OCI-LY3 (cell line): ENCODE measurements around the gene HOOK1.

ENCODE experiments used
- H2AFZ ChIP-seq: fragments of 200-600, 300-600 bp; shearing (Covaris generic); 2 replicates; pipeline ENCODE4 v1.6.0; 2014; ENCODE audit warnings: antibody characterized with exemption, low read depth, low read length
- H3K27ac ChIP-seq: fragments of 200-600, 300-600 bp; sonication (generic); 2 replicates; pipeline ENCODE4 v1.5.1; 2014; ENCODE audit warnings: mild to moderate bottlenecking, low read length, moderate library complexity, mixed read lengths
- H3K27me3 ChIP-seq: fragments of 200-600, 300-600 bp; sonication (generic); 2 replicates; pipeline ENCODE4 v1.6.1; 2014; ENCODE audit warnings: low read depth, low read length, mixed read lengths
- H3K36me3 ChIP-seq: fragments of 200-600, 300-600 bp; sonication (generic); replicated peaks from 2 replicates; pipeline ENCODE3; 2014; ENCODE audit warnings: low read depth, low read length, mixed read lengths
- H3K4me1 ChIP-seq: fragments of 300-600, 200-600 bp; sonication (generic); 2 replicates; pipeline ENCODE4 v1.6.1; 2014; ENCODE audit warnings: low read length, mixed read lengths
- H3K4me2 ChIP-seq: fragments of 200-600, 300-600 bp; sonication (generic); 2 replicates; pipeline ENCODE4 v1.6.1; 2014; ENCODE audit warnings: low read length, mixed read lengths
- H3K4me3 ChIP-seq: fragments of 300-600, 200-600 bp; sonication (generic); 2 replicates; pipeline ENCODE4 v1.5.1; 2014; ENCODE audit warnings: antibody characterized with exemption, mild to moderate bottlenecking, low read length, moderate library complexity
- H3K79me2 ChIP-seq: fragments of 300-600, 200-600 bp; shearing (Covaris generic); 2 replicates; pipeline ENCODE4 v1.6.1; 2014; ENCODE audit warnings: mild to moderate bottlenecking, low read length, mixed read lengths
- H3K9ac ChIP-seq: fragments of 300-600, 200-600 bp; shearing (Covaris generic); 2 replicates; pipeline ENCODE4 v1.6.0; 2014; ENCODE audit warnings: mild to moderate bottlenecking, low read length, moderate library complexity
- H3K9me3 ChIP-seq: fragments of 200-600, 300-600 bp; shearing (Covaris generic); 2 replicates; pipeline ENCODE4 v1.6.1; 2014; ENCODE audit warnings: low read length, mixed read lengths; ENCODE audit not compliant: insufficient read depth
- H4K20me1 ChIP-seq: fragments of 200-600, 300-600 bp; sonication (generic); 2 replicates; pipeline ENCODE4 v1.6.1; 2016; ENCODE audit warnings: low read length, mixed read lengths; ENCODE audit not compliant: insufficient read depth
- CTCF ChIP-seq: fragments of 200-600, 300-600 bp; sonication (generic); IDR thresholded peaks from 2 replicates; pipeline ENCODE4 v1.5.1; 2014; ENCODE audit warnings: antibody characterized with exemption, low read length, low read depth
- EZH2phosphoT487 ChIP-seq: fragments of 200-600 bp; shearing (Covaris generic); IDR thresholded peaks from 2 replicates; pipeline ENCODE4 v1.6.1; 2018; ENCODE audit warnings: antibody characterized with exemption, mixed run types, low read depth

Gene HOOK1

GRCh38 chr1:59814901-59815825 is at the start of gene HOOK1:
HOOK1 (plus strand) TSS chr1:59814949; CDS start chr1:59815118, 169 bp downstream.
- peak within 1 kb of the TSS; percentile 85 for H2AFZ ChIP-seq

GRCh38 chr1:59765011-59765730 is 49.6 kb upstream of the HOOK1 start:
- no peak overlapping the region for H3K9ac ChIP-seq
- H3K4me1 ChIP-seq, result no peaks in the 10 kb centered on the region
- no peak for TF ChIP-seq EZH2phosphoT487
- TF ChIP-seq CTCF, result no peak

More at GRCh38 chr1:59814901-59815825, at the start of gene HOOK1:
- Histone ChIP-seq H3K9ac (peak within 1 kb of the TSS; percentile 71), H3K36me3 (no peaks in the 10 kb centered on the region), H3K9me3 (no peaks in the 10 kb centered on the region), H4K20me1 (no peaks in the 10 kb centered on the region), H3K79me2 (0 out of 2 replicates have a peak, but pooled peaks cover 6% of the 10 kb centered on the region), H3K4me3 (peak within 1 kb of the TSS; percentile 89), H3K27me3 (no peaks in the 10 kb centered on the region), H3K4me2 (peak within 1 kb of the TSS; percentile 65), H3K27ac (no peak within 1 kb of the TSS), H3K4me1 (peaks cover 11% of the 10 kb centered on the region)
- TF ChIP-seq CTCF, result no peak
- TF ChIP-seq EZH2phosphoT487, result no peak

DNA sequence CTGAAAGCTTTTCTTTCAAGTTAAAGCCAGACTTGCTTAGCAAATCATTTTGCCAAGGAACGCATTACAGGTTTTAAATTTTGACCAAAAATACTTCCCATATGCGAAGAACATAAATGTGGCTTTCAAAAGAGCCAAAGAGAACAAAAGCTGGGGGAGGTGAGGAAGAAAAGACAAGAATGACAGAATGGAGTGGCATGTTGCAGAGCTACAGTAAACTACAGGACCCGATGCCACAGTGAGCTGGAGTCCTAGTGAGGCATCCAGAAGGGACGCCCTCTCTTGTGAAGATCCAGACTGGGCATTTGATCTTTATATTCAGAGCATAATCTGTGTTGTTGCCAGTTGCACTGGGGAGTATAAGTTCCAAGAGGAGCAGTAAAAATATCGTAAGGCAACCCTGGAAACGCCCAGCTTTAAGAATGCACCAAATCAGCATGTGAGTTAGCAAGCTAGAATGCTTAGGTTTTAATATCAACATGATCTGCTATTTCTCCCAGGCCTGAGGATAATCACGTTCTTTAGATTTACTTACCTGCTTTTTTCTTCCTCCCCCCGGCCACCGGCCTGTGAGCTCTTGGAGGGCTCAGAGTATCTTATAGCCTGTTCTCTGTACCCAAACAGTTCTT is 48.4 kb upstream of the HOOK1 start:
- Histone ChIP-seq H3K9ac (no peak overlapping the region), H3K79me2 (no peaks in the 10 kb centered on the region), H3K27me3 (no peaks in the 10 kb centered on the region), H3K9me3 (no peaks in the 10 kb centered on the region), H3K36me3 (no peaks in the 10 kb centered on the region), H2AFZ (no peak overlapping the region), H3K27ac (no peak overlapping the region), H3K4me2 (no peak overlapping the region), H3K4me1 (no peaks in the 10 kb centered on the region), H4K20me1 (no peaks in the 10 kb centered on the region), H3K4me3 (no peak overlapping the region)
- TF ChIP-seq EZH2phosphoT487 (no peak), CTCF (no peak)

More at GRCh38 chr1:59765011-59765730, 49.6 kb upstream of the HOOK1 start:
- Histone ChIP-seq H3K36me3 (no peaks in the 10 kb centered on the region), H3K4me2 (no peak overlapping the region), H3K9me3 (no peaks in the 10 kb centered on the region), H4K20me1 (no peaks in the 10 kb centered on the region), H3K27me3 (no peaks in the 10 kb centered on the region), H3K79me2 (no peaks in the 10 kb centered on the region), H3K27ac (no peak overlapping the region), H2AFZ (no peak overlapping the region), H3K4me3 (no peak overlapping the region)

DNA sequence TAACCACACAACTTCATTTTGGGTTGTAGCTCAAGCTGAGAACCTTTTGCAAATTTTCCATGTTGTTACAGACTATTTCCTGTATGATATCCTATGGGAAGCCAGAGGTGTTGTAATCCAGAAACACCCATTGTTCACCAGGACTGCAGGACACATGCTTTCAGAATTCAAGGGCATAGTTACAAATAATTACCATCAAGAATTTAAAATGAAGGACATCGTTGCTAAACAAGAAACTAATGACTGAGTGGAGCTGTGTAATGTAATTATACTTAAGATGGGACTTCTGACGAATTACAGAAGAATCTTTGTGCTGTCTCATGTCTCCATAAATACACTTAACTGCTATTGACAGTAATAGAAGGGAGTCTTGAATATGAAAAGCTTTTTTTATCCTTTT is 47.6 kb upstream of the HOOK1 start:
- Histone ChIP-seq H4K20me1 (no peaks in the 10 kb centered on the region), H3K4me3 (no peak overlapping the region), H3K9me3 (no peaks in the 10 kb centered on the region), H3K36me3 (no peaks in the 10 kb centered on the region), H3K79me2 (no peaks in the 10 kb centered on the region), H2AFZ (no peak overlapping the region), H3K9ac (no peak overlapping the region), H3K4me1 (no peaks in the 10 kb centered on the region), H3K27ac (no peak overlapping the region), H3K4me2 (no peak overlapping the region), H3K27me3 (no peaks in the 10 kb centered on the region)
- no peak for TF ChIP-seq EZH2phosphoT487
- no peak for TF ChIP-seq CTCF
